ENCODE measurements around the gene FANCB.

FANCB gene

DNA sequence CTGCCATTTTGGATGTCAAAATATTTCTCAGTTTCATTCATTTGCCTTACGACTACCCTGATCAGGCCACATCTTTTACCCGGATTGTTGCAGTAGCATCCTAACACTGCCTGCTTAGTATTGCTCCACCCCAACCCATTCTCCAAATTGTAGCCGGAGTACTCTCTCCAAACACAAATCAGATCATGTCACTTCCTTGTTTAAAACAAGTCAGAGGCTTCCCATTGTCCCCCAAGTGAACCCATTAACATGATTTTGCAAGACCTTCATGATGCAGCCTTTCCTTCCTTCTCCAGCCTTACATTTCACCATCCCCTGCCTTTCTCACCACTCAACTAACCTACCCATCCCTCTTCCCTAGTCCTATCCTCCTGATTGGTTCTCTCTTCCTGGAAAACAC, 53.1 kb downstream of the FANCB start:
- no peak overlapping the region for H3K4me3 Mint-ChIP-seq
- H3K27ac Mint-ChIP-seq: no peak overlapping the region
- H3K9me3 Mint-ChIP-seq: peaks cover 12% of the 10 kb centered on the region
- TF ChIP-seq, protein P1, sequence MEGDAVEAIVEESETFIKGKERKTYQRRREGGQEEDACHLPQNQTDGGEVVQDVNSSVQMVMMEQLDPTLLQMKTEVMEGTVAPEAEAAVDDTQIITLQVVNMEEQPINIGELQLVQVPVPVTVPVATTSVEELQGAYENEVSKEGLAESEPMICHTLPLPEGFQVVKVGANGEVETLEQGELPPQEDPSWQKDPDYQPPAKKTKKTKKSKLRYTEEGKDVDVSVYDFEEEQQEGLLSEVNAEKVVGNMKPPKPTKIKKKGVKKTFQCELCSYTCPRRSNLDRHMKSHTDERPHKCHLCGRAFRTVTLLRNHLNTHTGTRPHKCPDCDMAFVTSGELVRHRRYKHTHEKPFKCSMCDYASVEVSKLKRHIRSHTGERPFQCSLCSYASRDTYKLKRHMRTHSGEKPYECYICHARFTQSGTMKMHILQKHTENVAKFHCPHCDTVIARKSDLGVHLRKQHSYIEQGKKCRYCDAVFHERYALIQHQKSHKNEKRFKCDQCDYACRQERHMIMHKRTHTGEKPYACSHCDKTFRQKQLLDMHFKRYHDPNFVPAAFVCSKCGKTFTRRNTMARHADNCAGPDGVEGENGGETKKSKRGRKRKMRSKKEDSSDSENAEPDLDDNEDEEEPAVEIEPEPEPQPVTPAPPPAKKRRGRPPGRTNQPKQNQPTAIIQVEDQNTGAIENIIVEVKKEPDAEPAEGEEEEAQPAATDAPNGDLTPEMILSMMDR (IDR thresholded peaks at IDR 0.05; ENCODE audit: unreplicated experiment in 3 of 3): no peak
- no peaks in the 10 kb centered on the region for H3K36me3 Mint-ChIP-seq (ENCODE audit: low read depth)
- no peaks in the 10 kb centered on the region for H3K4me1 Mint-ChIP-seq
- peaks cover 3% of the 10 kb centered on the region for H3K27me3 Mint-ChIP-seq (ENCODE audit: low read depth)

DNA sequence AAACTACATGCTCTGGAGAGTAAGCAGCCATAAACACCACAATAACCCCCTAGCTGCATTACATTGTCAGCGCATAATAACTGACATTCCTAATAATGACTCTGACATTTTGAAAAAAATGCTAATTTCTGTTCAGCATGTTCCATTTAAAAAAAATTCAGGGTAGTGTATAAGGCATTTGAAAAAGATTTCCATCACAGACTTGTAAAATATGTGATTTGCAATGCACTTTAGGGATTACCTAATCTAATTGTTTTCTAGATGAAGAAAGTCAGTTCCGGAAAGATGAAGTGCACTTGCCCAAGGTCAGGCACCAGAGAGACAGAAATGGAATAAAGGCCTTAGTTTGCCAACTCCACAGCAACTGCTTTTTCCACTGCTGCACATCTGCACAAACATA, 55.3 kb downstream of the FANCB start:
- Mint-ChIP-seq H3K4me1 (no peaks in the 10 kb centered on the region), H3K36me3 (ENCODE audit: low read depth) (no peaks in the 10 kb centered on the region), H3K27me3 (ENCODE audit: low read depth) (peaks cover 3% of the 10 kb centered on the region), H3K9me3 (peaks cover 13% of the 10 kb centered on the region), H3K4me3 (no peak overlapping the region), H3K27ac (no peak overlapping the region)
- TF ChIP-seq, protein P1 (IDR thresholded peaks at IDR 0.05; ENCODE audit: unreplicated experiment in 3 of 3): no peak

DNA sequence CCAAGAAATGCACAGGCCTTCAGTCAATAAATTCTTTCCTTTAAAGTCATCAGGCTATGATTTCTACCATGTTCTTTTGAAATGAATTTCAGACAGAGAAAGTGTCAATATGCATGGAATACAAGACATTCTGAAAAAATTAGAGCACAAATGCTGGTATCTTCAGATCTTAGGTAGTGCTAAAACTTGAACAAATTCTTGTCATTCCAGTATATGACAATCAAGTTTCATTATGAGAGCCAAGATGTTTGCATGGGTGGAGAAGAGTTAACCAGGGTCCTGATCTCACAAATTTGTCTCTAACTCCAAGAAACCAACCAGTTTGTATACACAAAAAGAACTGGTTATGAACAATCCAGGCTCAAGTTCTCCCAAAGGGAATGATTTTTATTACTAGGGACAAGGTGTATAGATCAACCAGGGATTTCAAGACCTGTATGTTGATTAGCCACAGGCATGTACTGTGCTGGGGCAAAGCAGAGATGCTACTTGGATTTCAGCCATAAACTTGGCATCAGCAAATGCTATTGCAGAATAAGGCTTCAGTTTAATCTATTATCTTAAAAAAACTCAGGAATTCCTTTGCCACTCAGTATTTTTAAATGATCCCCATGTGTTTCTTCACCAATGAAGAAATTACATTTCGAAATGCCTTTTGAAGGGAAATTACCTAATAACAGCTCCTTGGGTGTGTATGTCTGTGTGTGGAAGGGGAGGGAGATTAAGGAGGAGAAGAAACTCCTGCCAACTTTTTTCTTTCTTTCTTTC, 69.7 kb downstream of the FANCB start:
- Mint-ChIP-seq H3K4me1 (no peaks in the 10 kb centered on the region), H3K4me3 (no peak overlapping the region), H3K27me3 (ENCODE audit: low read depth) (peaks cover 3% of the 10 kb centered on the region), H3K36me3 (ENCODE audit: low read depth) (no peaks in the 10 kb centered on the region), H3K9me3 (peaks cover 36% of the 10 kb centered on the region), H3K27ac (no peak overlapping the region)
- TF ChIP-seq, protein P1 (IDR thresholded peaks at IDR 0.05; ENCODE audit: unreplicated experiment in 3 of 3): no peak

DNA sequence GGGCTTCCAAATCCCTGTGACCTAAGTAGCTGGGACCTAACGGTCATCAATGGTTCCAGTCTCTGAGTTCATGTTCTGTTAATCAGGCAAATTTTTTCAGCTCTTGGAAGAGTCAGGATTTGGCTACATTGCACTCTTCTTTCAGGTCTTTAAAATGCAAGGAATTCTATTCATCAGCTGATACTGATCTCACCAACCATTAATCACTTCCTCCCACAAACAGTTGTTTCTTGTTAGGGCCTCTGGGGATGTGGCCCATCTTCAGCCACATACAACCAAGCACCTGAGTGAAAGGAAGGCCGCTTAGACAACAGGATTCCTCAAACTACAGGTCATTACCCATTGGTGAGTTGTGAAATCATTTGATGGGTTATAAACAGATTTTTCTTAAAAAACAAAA, 71.7 kb downstream of the FANCB start:
- H3K36me3 Mint-ChIP-seq (ENCODE audit: low read depth): no peaks in the 10 kb centered on the region
- no peaks in the 10 kb centered on the region for H3K4me1 Mint-ChIP-seq
- peaks cover 26% of the 10 kb centered on the region for H3K9me3 Mint-ChIP-seq
- TF ChIP-seq, protein P1 (IDR thresholded peaks at IDR 0.05; ENCODE audit: unreplicated experiment in 3 of 3): no peak
- no peak overlapping the region for H3K27ac Mint-ChIP-seq
- H3K27me3 Mint-ChIP-seq (ENCODE audit: low read depth): peaks cover 3% of the 10 kb centered on the region
- no peak overlapping the region for H3K4me3 Mint-ChIP-seq

DNA sequence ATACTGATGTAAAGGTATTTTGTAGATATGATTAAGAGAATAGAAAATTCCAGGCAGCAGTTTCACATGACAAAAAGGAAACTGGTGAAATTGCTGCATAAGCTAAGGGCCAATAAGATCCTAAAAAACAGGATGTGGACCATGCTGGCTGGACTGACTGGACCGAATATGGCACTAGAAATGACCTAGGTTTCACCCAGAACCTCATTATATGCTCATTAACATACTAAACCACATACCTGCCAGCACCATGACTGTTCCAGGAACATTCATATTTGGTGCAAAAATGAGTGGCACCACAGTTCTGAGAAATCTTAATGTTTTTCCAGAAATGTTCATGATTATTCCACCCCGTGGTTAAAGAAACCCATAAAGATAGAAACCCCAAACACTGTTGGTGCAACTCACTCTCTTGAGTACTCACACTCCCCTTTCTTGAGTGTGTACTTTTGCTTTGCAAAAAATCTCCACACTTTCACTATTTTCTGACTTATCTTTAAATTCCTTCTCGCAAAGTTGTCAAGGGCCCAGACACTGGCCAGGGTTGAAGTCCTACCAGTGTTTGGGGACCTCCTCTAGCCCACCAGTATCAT, 74.0 kb downstream of the FANCB start:
- H3K9me3 Mint-ChIP-seq: peaks cover 13% of the 10 kb centered on the region
- no peak overlapping the region for H3K4me3 Mint-ChIP-seq
- no peaks in the 10 kb centered on the region for H3K36me3 Mint-ChIP-seq (ENCODE audit: low read depth)
- no peak overlapping the region for H3K27ac Mint-ChIP-seq
- H3K4me1 Mint-ChIP-seq: no peaks in the 10 kb centered on the region
- no peaks in the 10 kb centered on the region for H3K27me3 Mint-ChIP-seq (ENCODE audit: low read depth)
- TF ChIP-seq, protein P1 (IDR thresholded peaks at IDR 0.05; ENCODE audit: unreplicated experiment in 3 of 3): no peak

All from nephron (organoid).